Measurements from ENCODE around the gene RER1.

GRCh38 chr1:2408859-2409276 lies 17.2 kb downstream of the RER1 start:
- no peak for TF ChIP-seq CTCF (IDR thresholded peaks at IDR 0.05)
- no peak for TF ChIP-seq POLR2A (IDR thresholded peaks at IDR 0.05)
